ENCODE results near the gene PTGER1. TPM values are rescaled to one million over a fixed set of nuclear protein-coding genes. Genes with fewer than 3 reads are reported as not detected.
A peak's percentile ranks its signal among the peaks of the same experiment; 100 is the strongest.

Gene PTGER1
- total RNA-seq, 2 experiments from 2014 or later = 0.40 TPM; not detected in 1

GRCh38 chr19:14495672-14496028, 20.5 kb upstream of the PTGER1 start:
- peaks cover 2% of the 10 kb centered on the region for H3K36me3 Mint-ChIP-seq
- peak overlapping the region; percentile 24 for H3K27ac Mint-ChIP-seq
- DNase-seq = no peak
- H3K4me3 Mint-ChIP-seq = peak overlapping the region; percentile 78
- CTCF ChIA-PET = interaction anchor here (0.6 to 4.3 kb wide), 12 partner anchors 8 to 359 kb away, joined by 3 to 29 read pairs (median 6); partner anchors contain the start of genes ASF1B and PTGER1
- H3K9me3 Mint-ChIP-seq (ENCODE audit: low read depth) = no peaks in the 10 kb centered on the region
- H3K4me1 Mint-ChIP-seq = peaks cover 18% of the 10 kb centered on the region
- no peak for ATAC-seq
- H3K27me3 Mint-ChIP-seq = peaks cover 7% of the 10 kb centered on the region

- Mint-ChIP-seq H3K4me3 (peak overlapping the region; percentile 78), H3K36me3 (peaks cover 2% of the 10 kb centered on the region), H3K9me3 (ENCODE audit: low read depth) (no peaks in the 10 kb centered on the region), H3K27ac (peak overlapping the region; percentile 24), H3K27me3 (peaks cover 7% of the 10 kb centered on the region), H3K4me1 (peaks cover 18% of the 10 kb centered on the region)
- CTCF ChIA-PET = interaction anchor here (0.6 to 4.3 kb wide), 11 partner anchors 9 to 358 kb away, joined by 3 to 29 read pairs (median 7); partner anchors contain the start of gene ASF1B
- DNase-seq (no peak), ATAC-seq (no peak)
These were observed 19.9 kb upstream of the PTGER1 start for GRCh38 chr19:14494910-14495671.

DNA sequence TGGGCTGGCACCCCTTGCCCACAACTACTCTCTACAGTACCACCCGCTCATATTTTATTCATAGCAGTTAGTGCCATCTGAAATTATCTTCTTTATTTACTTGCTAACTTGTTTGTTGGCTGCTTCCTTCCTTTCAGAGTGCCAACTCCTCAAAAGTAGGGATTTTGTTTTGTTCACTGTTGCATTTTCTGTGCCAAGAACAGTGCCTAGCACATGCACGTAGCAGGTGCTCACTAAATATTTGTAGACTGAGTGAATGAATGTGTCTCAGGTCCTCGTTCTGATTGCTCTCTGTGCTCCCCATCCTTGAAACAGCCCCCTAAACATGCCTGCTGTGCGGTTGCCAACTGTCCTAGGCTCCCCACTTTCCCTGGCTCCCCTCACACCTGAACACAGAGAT, 19.3 kb upstream of the PTGER1 start:
- Mint-ChIP-seq H3K27ac (peak overlapping the region; percentile 34), H3K4me1 (peaks cover 18% of the 10 kb centered on the region), H3K4me3 (peak overlapping the region; percentile 36), H3K27me3 (peaks cover 7% of the 10 kb centered on the region), H3K9me3 (ENCODE audit: low read depth) (no peaks in the 10 kb centered on the region), H3K36me3 (peaks cover 3% of the 10 kb centered on the region)
- ATAC-seq = no peak
- DNase-seq = no peak
- CTCF ChIA-PET = interaction anchor here (1.3 to 4.3 kb wide), 5 partner anchors 10 to 347 kb away, joined by 3 to 29 read pairs (median 16); no protein-coding TSS in a partner anchor

- no peak for ATAC-seq
- H3K9me3 Mint-ChIP-seq (ENCODE audit: low read depth) = no peaks in the 10 kb centered on the region
- H3K27ac Mint-ChIP-seq = no peak overlapping the region
- CTCF ChIA-PET = interaction anchor here (1.2 to 2.1 kb wide), 4 partner anchors 12 to 15 kb away, joined by 3 to 5 read pairs (median 4); no protein-coding TSS in a partner anchor
- peaks cover 4% of the 10 kb centered on the region for H3K36me3 Mint-ChIP-seq
- no peak overlapping the region for H3K4me3 Mint-ChIP-seq
- H3K4me1 Mint-ChIP-seq = peaks cover 18% of the 10 kb centered on the region
- peaks cover 7% of the 10 kb centered on the region for H3K27me3 Mint-ChIP-seq
- DNase-seq = no peak
These were observed 17.7 kb upstream of the PTGER1 start for GRCh38 chr19:14492756-14493337.

DNA sequence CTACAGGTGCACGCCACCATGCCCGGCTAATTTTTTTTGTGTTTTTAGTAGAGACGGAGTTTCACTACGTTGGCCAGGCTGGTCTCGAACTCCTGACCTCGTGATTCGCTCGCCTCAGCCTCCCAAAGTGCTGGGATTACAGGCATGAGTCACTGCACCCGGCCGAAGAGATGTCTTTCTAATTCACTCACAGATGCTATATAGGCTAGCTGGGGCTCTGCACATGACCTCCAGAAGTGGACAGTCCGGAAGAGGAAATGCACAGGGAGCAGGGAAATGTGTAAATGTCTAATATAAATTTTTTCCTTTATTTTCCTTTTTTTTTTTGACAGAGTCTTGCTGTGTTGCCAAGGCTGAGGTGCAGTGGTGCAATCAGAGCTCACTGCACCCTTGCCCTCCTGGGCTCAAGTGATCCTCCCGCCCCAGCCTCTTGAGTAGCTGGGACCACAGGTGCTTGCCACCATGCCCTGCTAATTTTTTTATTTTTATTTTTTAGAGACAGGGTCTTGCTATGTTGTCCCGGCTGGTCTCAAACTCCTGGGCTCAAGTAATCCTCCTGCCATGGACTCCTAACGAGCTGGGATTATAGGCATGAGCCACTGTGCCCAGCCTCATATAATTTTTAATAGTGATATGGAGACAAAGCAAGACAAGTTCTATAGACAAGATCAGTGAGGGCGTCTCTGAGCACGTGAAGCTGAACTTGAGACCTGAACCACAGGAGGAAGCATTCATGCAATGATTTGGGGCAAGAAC, 12.4 kb upstream of the PTGER1 start:
- Mint-ChIP-seq H3K9me3 (ENCODE audit: low read depth) (no peaks in the 10 kb centered on the region), H3K36me3 (peaks cover 3% of the 10 kb centered on the region), H3K27me3 (no peaks in the 10 kb centered on the region), H3K4me1 (peaks cover 6% of the 10 kb centered on the region), H3K27ac (no peak overlapping the region), H3K4me3 (no peak overlapping the region)
- DNase-seq (no peak), ATAC-seq (no peak)
- CTCF ChIA-PET = interaction anchor here (1.1 to 5.3 kb wide), 11 partner anchors 9 to 351 kb away, joined by 3 to 29 read pairs (median 5); partner anchors contain the start of genes PKN1 and PTGER1

GRCh38 chr19:14482172-14482941, 7.2 kb upstream of the PTGER1 start:
- H3K27ac Mint-ChIP-seq = no peak overlapping the region
- peaks cover 13% of the 10 kb centered on the region for H3K4me1 Mint-ChIP-seq
- H3K27me3 Mint-ChIP-seq = no peaks in the 10 kb centered on the region
- no peaks in the 10 kb centered on the region for H3K9me3 Mint-ChIP-seq (ENCODE audit: low read depth)
- CTCF ChIA-PET = interaction anchor here (1.1 to 6.2 kb wide), 8 partner anchors 10 to 346 kb away, joined by 3 to 90 read pairs (median 24); partner anchors contain the start of genes ASF1B, DDX39A and PKN1
- DNase-seq = no peak
- H3K36me3 Mint-ChIP-seq = no peaks in the 10 kb centered on the region
- no peak overlapping the region for H3K4me3 Mint-ChIP-seq
- no peak for ATAC-seq

DNA sequence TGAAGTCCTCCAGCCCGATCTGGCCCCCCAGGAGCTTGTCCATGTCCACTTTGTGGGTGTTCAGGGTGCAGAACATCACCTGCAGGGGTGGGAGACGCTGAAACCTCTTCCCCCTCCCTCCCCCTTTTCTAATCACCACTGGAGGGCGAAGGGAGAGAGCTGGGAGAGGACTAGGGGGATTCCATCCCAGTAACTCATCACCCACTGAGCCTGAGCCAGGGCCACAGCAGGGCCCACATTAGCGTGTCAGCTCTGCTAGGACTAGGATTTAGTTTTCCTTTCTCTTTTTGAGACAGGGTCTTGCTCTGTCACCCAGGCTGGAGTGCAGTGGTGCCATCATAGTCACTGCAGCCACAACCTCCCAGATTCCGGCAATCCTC, 5.5 kb upstream of the PTGER1 start:
- Mint-ChIP-seq H3K27me3 (no peaks in the 10 kb centered on the region), H3K4me1 (peaks cover 15% of the 10 kb centered on the region), H3K9me3 (ENCODE audit: low read depth) (no peaks in the 10 kb centered on the region), H3K36me3 (no peaks in the 10 kb centered on the region), H3K27ac (no peak overlapping the region), H3K4me3 (no peak overlapping the region)
- CTCF ChIA-PET = interaction anchor here (0.6 to 6.2 kb wide), 36 partner anchors 8 to 399 kb away, joined by 3 to 90 read pairs (median 6); partner anchors contain the start of genes ADGRE5, ASF1B, DDX39A and DNAJB1
- ATAC-seq = no peak
- no peak for DNase-seq

- Mint-ChIP-seq H3K36me3 (no peaks in the 10 kb centered on the region), H3K4me1 (peaks cover 18% of the 10 kb centered on the region), H3K27me3 (no peaks in the 10 kb centered on the region), H3K9me3 (ENCODE audit: low read depth) (no peaks in the 10 kb centered on the region), H3K4me3 (no peak overlapping the region), H3K27ac (no peak overlapping the region)
- CTCF ChIA-PET = interaction anchor here (0.6 to 6.2 kb wide), 40 partner anchors 8 to 1595 kb away, joined by 3 to 90 read pairs (median 6); partner anchors contain the start of genes ADGRE5, ASF1B, DDX39A and DNAJB1
- peak; percentile 83 for ATAC-seq
- DNase-seq = peak; percentile 79
These were observed 5.0 kb upstream of the PTGER1 start for GRCh38 chr19:14479975-14480699.

DNA sequence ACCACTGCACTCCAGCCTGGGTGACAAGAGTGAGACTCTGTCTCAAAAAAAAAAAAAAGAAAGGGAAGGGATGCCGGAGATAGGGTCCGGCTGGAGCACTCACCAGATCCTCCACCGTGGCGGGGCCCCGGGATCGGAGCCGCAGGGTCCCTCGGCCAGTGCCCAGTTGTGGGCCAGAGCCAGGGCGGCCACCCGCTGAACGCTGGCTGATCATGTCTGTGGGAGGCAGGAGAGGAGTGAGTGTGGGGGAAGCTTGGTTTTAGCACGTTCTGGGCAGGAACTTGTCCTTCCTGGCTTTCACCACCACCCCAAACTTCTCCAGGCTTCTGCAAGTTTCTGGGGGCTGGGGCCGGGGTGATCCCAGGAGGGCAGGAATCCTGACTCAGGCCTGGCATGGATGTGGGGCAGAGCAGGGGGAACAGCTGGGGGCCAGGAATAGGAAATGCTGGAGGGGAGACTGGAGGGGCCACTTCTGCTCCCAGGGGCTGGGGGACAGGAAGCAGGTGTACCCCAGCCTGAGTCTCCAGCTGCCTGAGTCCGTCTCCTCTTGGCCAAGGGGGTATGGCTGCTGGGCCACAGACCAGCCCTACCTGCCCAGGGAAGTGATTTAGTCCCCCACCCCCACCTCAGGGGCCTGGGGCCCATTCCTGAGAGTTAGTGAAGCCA, 4.3 kb upstream of the PTGER1 start:
- DNase-seq = no peak
- peaks cover 23% of the 10 kb centered on the region for H3K4me1 Mint-ChIP-seq
- no peaks in the 10 kb centered on the region for H3K36me3 Mint-ChIP-seq
- no peak for ATAC-seq
- H3K27me3 Mint-ChIP-seq = peaks cover 5% of the 10 kb centered on the region
- no peaks in the 10 kb centered on the region for H3K9me3 Mint-ChIP-seq (ENCODE audit: low read depth)
- no peak overlapping the region for H3K27ac Mint-ChIP-seq
- no peak overlapping the region for H3K4me3 Mint-ChIP-seq
- CTCF ChIA-PET = interaction anchor here (0.6 to 6.2 kb wide), 40 partner anchors 7 to 1594 kb away, joined by 3 to 90 read pairs (median 6); partner anchors contain the start of genes ADGRE5, ASF1B, DDX39A and DNAJB1

- DNase-seq (no peak), ATAC-seq (no peak)
- peaks cover 10% of the 10 kb centered on the region for H3K27me3 Mint-ChIP-seq
- peaks cover 26% of the 10 kb centered on the region for H3K4me1 Mint-ChIP-seq
- no peaks in the 10 kb centered on the region for H3K9me3 Mint-ChIP-seq (ENCODE audit: low read depth)
- no peaks in the 10 kb centered on the region for H3K36me3 Mint-ChIP-seq
- no peak overlapping the region for H3K27ac Mint-ChIP-seq
- no peak overlapping the region for H3K4me3 Mint-ChIP-seq
- CTCF ChIA-PET = interaction anchor here (0.8 to 6.2 kb wide), 15 partner anchors 10 to 341 kb away, joined by 3 to 90 read pairs (median 8); partner anchors contain the start of genes ASF1B, DDX39A, GIPC1 and PKN1
These were observed 3.0 kb upstream of the PTGER1 start for GRCh38 chr19:14478113-14478545.

GRCh38 chr19:14477418-14478112, 2.4 kb upstream of the PTGER1 start:
- Mint-ChIP-seq H3K9me3 (ENCODE audit: low read depth) (no peaks in the 10 kb centered on the region), H3K36me3 (no peaks in the 10 kb centered on the region), H3K27ac (no peak overlapping the region), H3K4me1 (peaks cover 30% of the 10 kb centered on the region), H3K4me3 (no peak overlapping the region), H3K27me3 (peaks cover 15% of the 10 kb centered on the region)
- DNase-seq = no peak
- ATAC-seq = no peak
- CTCF ChIA-PET = interaction anchor here (0.9 to 6.2 kb wide), 10 partner anchors 10 to 341 kb away, joined by 3 to 90 read pairs (median 6); partner anchors contain the start of genes ASF1B, DDX39A and PKN1

All from activated CD8-positive, alpha-beta memory T cell treated with anti-CD3 and anti-CD28 coated beads, Interleukin-2, amount 10 ng/mL, durations not matched to agents 7 days and 5 days (primary cell).